SK-N-SH treated with all-trans-retinoic acid at 6 μM for 48 hours (cell line): ENCODE measurements around the gene ZDHHC9.

Source experiments
- ATAC-seq: fragments of 200-7000 bp; cut with Tn5 transposase; 3 replicates; pipeline ENCODE4 v1.9.1; 2020; ENCODE audit warnings: mild to moderate bottlenecking, moderate library complexity
- ARNTL ChIP-seq: fragments of 450-650 bp; formaldehyde crosslinking; IDR thresholded peaks from 2 replicates; pipeline ENCODE4 v1.5.0; 2020; ENCODE audit warnings: low read depth, mild to moderate bottlenecking, moderate library complexity, borderline replicate concordance
- BACH2 ChIP-seq: fragments of 250-450 bp; sonication (Bioruptor Pico); IDR thresholded peaks from 2 replicates; pipeline ENCODE4 v1.9.0; 2021; ENCODE audit warnings: mild to moderate bottlenecking, borderline replicate concordance
- CREB5 ChIP-seq: fragments of 250-450 bp; sonication (Bioruptor Pico); IDR thresholded peaks from 2 replicates; pipeline ENCODE4 v1.5.1; 2020; ENCODE audit warnings: low read depth, mild to moderate bottlenecking, moderate library complexity
- CSDC2 ChIP-seq: fragments of 250-450 bp; sonication (Bioruptor Pico); IDR thresholded peaks from 2 replicates; pipeline ENCODE4 v1.5.0; 2020; ENCODE audit warnings: mild to moderate bottlenecking, moderate library complexity
- CSRNP3 ChIP-seq: fragments of 250-450 bp; sonication (Bioruptor Pico); IDR thresholded peaks from 2 replicates; pipeline ENCODE4 v1.5.1; 2021; ENCODE audit warnings: mild to moderate bottlenecking, moderate library complexity
- ESRRG ChIP-seq: fragments of 250-450 bp; sonication (Bioruptor Pico); IDR thresholded peaks from 2 replicates; pipeline ENCODE4 v1.6.1; 2021; ENCODE audit warnings: mild to moderate bottlenecking
- GLIS3 ChIP-seq: fragments of 250-450 bp; sonication (Bioruptor Pico); IDR thresholded peaks from 2 replicates; pipeline ENCODE4 v1.5.0; 2020; ENCODE audit warnings: mild to moderate bottlenecking, moderate library complexity
- ISL1 ChIP-seq: fragments of 250-450 bp; sonication (Bioruptor Pico); IDR thresholded peaks from 2 replicates; pipeline ENCODE4 v2.1.2; 2022; ENCODE audit warnings: mild to moderate bottlenecking, moderate library complexity
- PPARA ChIP-seq: fragments of 250-450 bp; sonication (Bioruptor Pico); IDR thresholded peaks from 2 replicates; pipeline ENCODE4 v1.5.0; 2020; ENCODE audit warnings: mild to moderate bottlenecking, borderline replicate concordance
- RARB ChIP-seq: fragments of 250-450 bp; sonication (Bioruptor Pico); IDR thresholded peaks from 2 replicates; pipeline ENCODE4 v1.8.0; 2021; ENCODE audit warnings: mild to moderate bottlenecking, moderate library complexity
- SNAI2 ChIP-seq: fragments of 250-450 bp; sonication (Bioruptor Pico); IDR thresholded peaks from 2 replicates; pipeline ENCODE4 v1.5.0; 2020; ENCODE audit warnings: mild to moderate bottlenecking, moderate library complexity
- TCF4 ChIP-seq: fragments of 250-450 bp; sonication (Bioruptor Pico); IDR thresholded peaks from 2 replicates; pipeline ENCODE4 v1.8.0; 2021; ENCODE audit warnings: mild to moderate bottlenecking, moderate library complexity, borderline replicate concordance
- TOX ChIP-seq: fragments of 250-450 bp; sonication (Bioruptor Pico); IDR thresholded peaks from 2 replicates; pipeline ENCODE4 v1.8.0; 2021; ENCODE audit warnings: mild to moderate bottlenecking, moderate library complexity, borderline replicate concordance
- ZC3H10 ChIP-seq: fragments of 250-450 bp; sonication (Bioruptor Pico); IDR thresholded peaks from 2 replicates; pipeline ENCODE4 v1.5.1; 2021; ENCODE audit warnings: mild to moderate bottlenecking, moderate library complexity
- ZFP3 ChIP-seq: fragments of 250-450 bp; sonication (Bioruptor Pico); IDR thresholded peaks from 2 replicates; pipeline ENCODE4 v1.5.0; 2020; ENCODE audit warnings: mild to moderate bottlenecking, moderate library complexity
- ZFP30 ChIP-seq: fragments of 450-650 bp; formaldehyde crosslinking; IDR thresholded peaks from 2 replicates; pipeline ENCODE4 v1.5.0; 2022; ENCODE audit warnings: mild to moderate bottlenecking, moderate library complexity
- ZNF70 ChIP-seq: fragments of 450-650 bp; formaldehyde crosslinking; IDR thresholded peaks from 2 replicates; pipeline ENCODE4 v1.5.0; 2020; ENCODE audit warnings: mild to moderate bottlenecking, moderate library complexity
- ZNF8 ChIP-seq: fragments of 450-650 bp; formaldehyde crosslinking; IDR thresholded peaks from 2 replicates; pipeline ENCODE4 v1.5.0; 2020; ENCODE audit warnings: mild to moderate bottlenecking, moderate library complexity
- TF ChIP-seq, protein P1 (sequence below): fragments of 250-450 bp; sonication (Bioruptor Pico); IDR thresholded peaks from 2 replicates; pipeline ENCODE4 v1.8.0; 2020; ENCODE audit warnings: mild to moderate bottlenecking, moderate library complexity, borderline replicate concordance
- TF ChIP-seq, protein P2 (sequence below): fragments of 250-450 bp; sonication (Bioruptor Pico); IDR thresholded peaks from 2 replicates; pipeline ENCODE4 v1.8.0; 2021; ENCODE audit warnings: low read depth, mild to moderate bottlenecking, moderate library complexity, borderline replicate concordance
- TF ChIP-seq, protein P3 (sequence below): fragments of 250-450 bp; sonication (Bioruptor Pico); IDR thresholded peaks from 2 replicates; pipeline ENCODE4 v1.5.0; 2020; ENCODE audit warnings: mild to moderate bottlenecking, moderate library complexity

The ZDHHC9 gene

GRCh38 chrX:129823522-129823921 lies 20.2 kb downstream of the ZDHHC9 start:
- no peak for ATAC-seq
- no peak for TF ChIP-seq ZNF8

GRCh38 chrX:129823115-129823514 lies 20.6 kb downstream of the ZDHHC9 start:
- TF ChIP-seq CSDC2 (no peak), ZC3H10 (CRISPR knock-in tag) (no peak), SNAI2 (no peak), PPARA (no peak), RARB (CRISPR knock-in tag) (no peak), CSRNP3 (no peak), ZNF8 (no peak), TOX (CRISPR knock-in tag) (no peak), BACH2 (no peak), ZFP30 (CRISPR knock-in tag) (no peak), CREB5 (no peak), ZNF70 (CRISPR knock-in tag) (no peak), GLIS3 (CRISPR knock-in tag) (no peak), ESRRG (CRISPR knock-in tag) (no peak), ISL1 (no peak)
- TF ChIP-seq, protein P1, sequence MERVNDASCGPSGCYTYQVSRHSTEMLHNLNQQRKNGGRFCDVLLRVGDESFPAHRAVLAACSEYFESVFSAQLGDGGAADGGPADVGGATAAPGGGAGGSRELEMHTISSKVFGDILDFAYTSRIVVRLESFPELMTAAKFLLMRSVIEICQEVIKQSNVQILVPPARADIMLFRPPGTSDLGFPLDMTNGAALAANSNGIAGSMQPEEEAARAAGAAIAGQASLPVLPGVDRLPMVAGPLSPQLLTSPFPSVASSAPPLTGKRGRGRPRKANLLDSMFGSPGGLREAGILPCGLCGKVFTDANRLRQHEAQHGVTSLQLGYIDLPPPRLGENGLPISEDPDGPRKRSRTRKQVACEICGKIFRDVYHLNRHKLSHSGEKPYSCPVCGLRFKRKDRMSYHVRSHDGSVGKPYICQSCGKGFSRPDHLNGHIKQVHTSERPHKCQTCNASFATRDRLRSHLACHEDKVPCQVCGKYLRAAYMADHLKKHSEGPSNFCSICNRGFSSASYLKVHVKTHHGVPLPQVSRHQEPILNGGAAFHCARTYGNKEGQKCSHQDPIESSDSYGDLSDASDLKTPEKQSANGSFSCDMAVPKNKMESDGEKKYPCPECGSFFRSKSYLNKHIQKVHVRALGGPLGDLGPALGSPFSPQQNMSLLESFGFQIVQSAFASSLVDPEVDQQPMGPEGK (CRISPR knock-in tag): no peak
- TF ChIP-seq, protein P2, sequence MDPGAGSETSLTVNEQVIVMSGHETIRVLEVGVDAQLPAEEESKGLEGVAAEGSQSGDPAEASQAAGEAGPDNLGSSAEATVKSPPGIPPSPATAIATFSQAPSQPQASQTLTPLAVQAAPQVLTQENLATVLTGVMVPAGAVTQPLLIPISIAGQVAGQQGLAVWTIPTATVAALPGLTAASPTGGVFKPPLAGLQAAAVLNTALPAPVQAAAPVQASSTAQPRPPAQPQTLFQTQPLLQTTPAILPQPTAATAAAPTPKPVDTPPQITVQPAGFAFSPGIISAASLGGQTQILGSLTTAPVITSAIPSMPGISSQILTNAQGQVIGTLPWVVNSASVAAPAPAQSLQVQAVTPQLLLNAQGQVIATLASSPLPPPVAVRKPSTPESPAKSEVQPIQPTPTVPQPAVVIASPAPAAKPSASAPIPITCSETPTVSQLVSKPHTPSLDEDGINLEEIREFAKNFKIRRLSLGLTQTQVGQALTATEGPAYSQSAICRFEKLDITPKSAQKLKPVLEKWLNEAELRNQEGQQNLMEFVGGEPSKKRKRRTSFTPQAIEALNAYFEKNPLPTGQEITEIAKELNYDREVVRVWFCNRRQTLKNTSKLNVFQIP (CRISPR knock-in tag): no peak
- peak; percentile 85 for ATAC-seq

GRCh38 chrX:129818123-129818522 lies 25.6 kb downstream of the ZDHHC9 start:
- TF ChIP-seq ZNF8: no peak
- no peak for TF ChIP-seq ARNTL (CRISPR knock-in tag)
- TF ChIP-seq RARB (CRISPR knock-in tag): no peak
- TF ChIP-seq GLIS3 (CRISPR knock-in tag): no peak
- ATAC-seq: no peak

DNA sequence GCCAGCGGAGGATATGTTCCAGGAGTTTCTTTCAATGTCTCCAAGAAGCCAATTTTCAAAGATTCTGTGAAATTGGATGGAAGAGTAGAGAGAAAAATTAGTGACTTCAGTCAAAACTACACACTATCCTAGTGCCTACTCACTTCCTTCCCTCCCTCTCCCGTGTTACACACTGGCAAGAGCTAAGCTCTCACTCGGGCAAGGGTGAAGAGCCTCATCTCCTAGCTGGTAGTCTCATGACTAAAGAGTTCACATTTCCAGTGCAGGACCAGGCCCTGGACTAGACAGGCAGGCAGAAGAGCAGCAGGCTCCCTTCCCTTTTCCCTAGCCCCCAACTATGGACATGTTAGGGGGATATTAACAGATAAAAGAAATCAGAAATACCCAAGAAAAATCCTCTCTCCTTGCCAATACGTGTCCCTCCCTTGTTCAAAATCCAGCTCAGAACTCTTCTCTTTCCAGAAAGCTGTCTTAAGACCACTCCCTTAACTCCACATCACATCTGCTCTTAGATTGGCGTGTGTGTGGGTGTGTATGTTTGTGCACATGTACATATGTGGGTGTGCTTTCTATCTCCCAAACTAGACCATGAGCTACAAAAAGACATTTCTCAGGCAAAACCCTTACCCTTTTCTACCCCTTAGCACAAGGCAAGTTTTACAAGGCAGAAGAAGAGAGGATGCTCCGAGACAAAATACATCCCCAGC lies 29.9 kb downstream of the ZDHHC9 start:
- no peak for ATAC-seq
- TF ChIP-seq, protein P2 (CRISPR knock-in tag): no peak
- no peak for TF ChIP-seq TCF4
- no peak for TF ChIP-seq ISL1
- no peak for TF ChIP-seq PPARA
- TF ChIP-seq, protein P3, sequence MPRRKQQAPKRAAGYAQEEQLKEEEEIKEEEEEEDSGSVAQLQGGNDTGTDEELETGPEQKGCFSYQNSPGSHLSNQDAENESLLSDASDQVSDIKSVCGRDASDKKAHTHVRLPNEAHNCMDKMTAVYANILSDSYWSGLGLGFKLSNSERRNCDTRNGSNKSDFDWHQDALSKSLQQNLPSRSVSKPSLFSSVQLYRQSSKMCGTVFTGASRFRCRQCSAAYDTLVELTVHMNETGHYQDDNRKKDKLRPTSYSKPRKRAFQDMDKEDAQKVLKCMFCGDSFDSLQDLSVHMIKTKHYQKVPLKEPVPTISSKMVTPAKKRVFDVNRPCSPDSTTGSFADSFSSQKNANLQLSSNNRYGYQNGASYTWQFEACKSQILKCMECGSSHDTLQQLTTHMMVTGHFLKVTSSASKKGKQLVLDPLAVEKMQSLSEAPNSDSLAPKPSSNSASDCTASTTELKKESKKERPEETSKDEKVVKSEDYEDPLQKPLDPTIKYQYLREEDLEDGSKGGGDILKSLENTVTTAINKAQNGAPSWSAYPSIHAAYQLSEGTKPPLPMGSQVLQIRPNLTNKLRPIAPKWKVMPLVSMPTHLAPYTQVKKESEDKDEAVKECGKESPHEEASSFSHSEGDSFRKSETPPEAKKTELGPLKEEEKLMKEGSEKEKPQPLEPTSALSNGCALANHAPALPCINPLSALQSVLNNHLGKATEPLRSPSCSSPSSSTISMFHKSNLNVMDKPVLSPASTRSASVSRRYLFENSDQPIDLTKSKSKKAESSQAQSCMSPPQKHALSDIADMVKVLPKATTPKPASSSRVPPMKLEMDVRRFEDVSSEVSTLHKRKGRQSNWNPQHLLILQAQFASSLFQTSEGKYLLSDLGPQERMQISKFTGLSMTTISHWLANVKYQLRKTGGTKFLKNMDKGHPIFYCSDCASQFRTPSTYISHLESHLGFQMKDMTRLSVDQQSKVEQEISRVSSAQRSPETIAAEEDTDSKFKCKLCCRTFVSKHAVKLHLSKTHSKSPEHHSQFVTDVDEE: no peak
- TF ChIP-seq BACH2: no peak
- TF ChIP-seq ZC3H10 (CRISPR knock-in tag): no peak
- TF ChIP-seq CSDC2: no peak
- TF ChIP-seq SNAI2: no peak
- no peak for TF ChIP-seq ARNTL (CRISPR knock-in tag)
- TF ChIP-seq ZFP3 (CRISPR knock-in tag): no peak
- TF ChIP-seq, all 23 proteins: peak for 0
